Measurements from ENCODE around the gene KCNQ1.

GRCh38 chr11:2519862-2520735 lies 75.3 kb downstream of the KCNQ1 start:
- TF ChIP-seq EZH2 (IDR thresholded peaks at IDR 0.05; ENCODE audit: borderline replicate concordance, low read depth, low read length, severe bottlenecking), result no peak
- no peak for TF ChIP-seq CTCF (IDR thresholded peaks at IDR 0.05; ENCODE audit: borderline replicate concordance, extremely low read depth, low read length, poor library complexity, severe bottlenecking)
